Measurements from ENCODE around the gene LEFTY2. TPM values are rescaled to one million over a fixed set of nuclear protein-coding genes. Genes with fewer than 3 reads are reported as not detected.
"Not testable (repeated sequence)": the region's sequence is repeated elsewhere in the genome, so short reads cannot be mapped to it uniquely, and the experiment has no call there.

LEFTY2 gene
- total RNA-seq, 1 donor from 2014 or later, result not detected

- no peak for DNase-seq
- intact Hi-C loops (cut with micrococcal nuclease), result no loop called here
- H3K9me3 Mint-ChIP-seq, result no peaks in the 10 kb centered on the region
These were observed 48.7 kb downstream of the LEFTY2 start for GRCh38 chr1:225892307-225892706.

GRCh38 chr1:225891229-225891972 lies 49.6 kb downstream of the LEFTY2 start:
- no peak overlapping the region for H3K27ac Mint-ChIP-seq
- no peaks in the 10 kb centered on the region for H3K36me3 Mint-ChIP-seq (ENCODE audit: low read depth)
- H3K4me1 Mint-ChIP-seq, result peaks cover 11% of the 10 kb centered on the region
- H3K4me3 Mint-ChIP-seq, result no peak overlapping the region
- intact Hi-C loops (cut with micrococcal nuclease), result no loop called here
- H3K27me3 Mint-ChIP-seq, result peaks cover 19% of the 10 kb centered on the region
- H3K9me3 Mint-ChIP-seq, result no peaks in the 10 kb centered on the region
- DNase-seq, result no peak

More at GRCh38 chr1:225892307-225892706, 48.7 kb downstream of the LEFTY2 start:
- H3K36me3 Mint-ChIP-seq (ENCODE audit: low read depth), result peaks cover 2% of the 10 kb centered on the region
- H3K27ac Mint-ChIP-seq, result no peak overlapping the region
- H3K4me1 Mint-ChIP-seq, result peaks cover 20% of the 10 kb centered on the region
- H3K27me3 Mint-ChIP-seq, result peaks cover 17% of the 10 kb centered on the region
- H3K4me3 Mint-ChIP-seq, result no peak overlapping the region

- H3K9me3 Mint-ChIP-seq, result no peaks in the 10 kb centered on the region
- H3K27me3 Mint-ChIP-seq, result peaks cover 21% of the 10 kb centered on the region
- H3K4me3 Mint-ChIP-seq, result no peak overlapping the region
- H3K36me3 Mint-ChIP-seq (ENCODE audit: low read depth), result no peaks in the 10 kb centered on the region
- no peak for DNase-seq
- intact Hi-C loops (cut with micrococcal nuclease), result no loop called here
- peaks cover 6% of the 10 kb centered on the region for H3K4me1 Mint-ChIP-seq
- no peak overlapping the region for H3K27ac Mint-ChIP-seq
These were observed 50.4 kb downstream of the LEFTY2 start for GRCh38 chr1:225890346-225891228.

GRCh38 chr1:225889743-225890142 lies 51.3 kb downstream of the LEFTY2 start:
- Mint-ChIP-seq H3K27ac (no peak overlapping the region), H3K4me1 (peaks cover 6% of the 10 kb centered on the region), H3K4me3 (no peak overlapping the region), H3K36me3 (ENCODE audit: low read depth) (no peaks in the 10 kb centered on the region), H3K27me3 (peaks cover 21% of the 10 kb centered on the region), H3K9me3 (no peaks in the 10 kb centered on the region)
- intact Hi-C loops (cut with micrococcal nuclease), result no loop called here
- DNase-seq, result no peak

- no peak within 1 kb of the TSS for H3K4me3 Mint-ChIP-seq
- peaks cover 6% of the 10 kb centered on the region for H3K4me1 Mint-ChIP-seq
- intact Hi-C loops (cut with micrococcal nuclease), result no loop called here
- DNase-seq, result no peak
- H3K27me3 Mint-ChIP-seq, result peaks cover 20% of the 10 kb centered on the region
- H3K27ac Mint-ChIP-seq, result no peak within 1 kb of the TSS
- H3K36me3 Mint-ChIP-seq (ENCODE audit: low read depth), result no peaks in the 10 kb centered on the region
- no peaks in the 10 kb centered on the region for H3K9me3 Mint-ChIP-seq
These were observed 52.0 kb downstream of the LEFTY2 start, which contains the start of gene LEFTY1 for GRCh38 chr1:225888898-225889601. LEFTY1 (minus strand) TSS chr1:225889146; CDS start chr1:225889066, 80 bp downstream.

- H3K4me3 Mint-ChIP-seq, result no peak overlapping the region
- H3K27me3 Mint-ChIP-seq, result peaks cover 20% of the 10 kb centered on the region
- H3K27ac Mint-ChIP-seq, result no peak overlapping the region
- H3K9me3 Mint-ChIP-seq, result no peaks in the 10 kb centered on the region
- intact Hi-C loops (cut with micrococcal nuclease), result no loop called here
- DNase-seq, result no peak
- no peaks in the 10 kb centered on the region for H3K36me3 Mint-ChIP-seq (ENCODE audit: low read depth)
- H3K4me1 Mint-ChIP-seq, result peaks cover 9% of the 10 kb centered on the region
These were observed 52.6 kb downstream of the LEFTY2 start for GRCh38 chr1:225888289-225888897.

GRCh38 chr1:225887554-225888288 lies 53.3 kb downstream of the LEFTY2 start:
- intact Hi-C loops (cut with micrococcal nuclease); H3K36me3 Mint-ChIP-seq (ENCODE audit: low read depth); H3K9me3 Mint-ChIP-seq; DNase-seq; H3K4me3 Mint-ChIP-seq; H3K27ac Mint-ChIP-seq: not testable (repeated sequence)
- Mint-ChIP-seq H3K4me1 (peaks cover 12% of the 10 kb centered on the region), H3K27me3 (peaks cover 20% of the 10 kb centered on the region)

- Mint-ChIP-seq H3K27ac (no peak overlapping the region), H3K9me3 (no peaks in the 10 kb centered on the region), H3K4me3 (no peak overlapping the region), H3K4me1 (peaks cover 12% of the 10 kb centered on the region), H3K36me3 (ENCODE audit: low read depth) (no peaks in the 10 kb centered on the region), H3K27me3 (peaks cover 20% of the 10 kb centered on the region)
- intact Hi-C loops (cut with micrococcal nuclease), result no loop called here
- DNase-seq, result no peak
These were observed 54.0 kb downstream of the LEFTY2 start for GRCh38 chr1:225887030-225887314.

Other genes starting within 250 kb of the LEFTY2 start
- 232 and 244 TPM in 2 replicates for gene SRP9, start 163.4 kb downstream of the LEFTY2 start, total RNA-seq
- gene EPHX1, start 131.1 kb downstream of the LEFTY2 start, total RNA-seq, result 1.6 and 1.8 TPM in 2 replicates
- 23.0 and 28.5 TPM in 2 replicates for gene TMEM63A, start 58.8 kb downstream of the LEFTY2 start, total RNA-seq
- gene LEFTY1, start 52.1 kb downstream of the LEFTY2 start, total RNA-seq, result not detected in 2 replicates
- 144 and 150 TPM in 2 replicates for gene PYCR2, start 17.0 kb downstream of the LEFTY2 start, total RNA-seq
- 26.9 and 27.1 TPM in 2 replicates for gene SDE2, start 58.1 kb upstream of the LEFTY2 start, total RNA-seq
- gene H3-3A, start 121.5 kb upstream of the LEFTY2 start, total RNA-seq, result 390 and 391 TPM in 2 replicates
- gene ACBD3, start 245.5 kb upstream of the LEFTY2 start, total RNA-seq, result 21.8 and 23.9 TPM in 2 replicates

Measured in activated CD4-positive, alpha-beta T cell treated with anti-CD3 and anti-CD28 coated beads, Interleukin-2, amount 10 ng/mL, durations not matched to agents 24 days and 14 days (primary cell).